GM12878 (cell line): ENCODE measurements around the gene KRTAP12-1. TPM values are rescaled to one million over a fixed set of nuclear protein-coding genes. Genes with fewer than 3 reads are reported as not detected.

Source experiments
- ATAC-seq: fragments of 200-7000 bp; cut with Tn5 transposase; 3 replicates; pipeline ENCODE4 v1.9.1; 2020; ENCODE audit warnings: mild to moderate bottlenecking, moderate library complexity
- BruUV-seq: library from RNA; stranded (reverse); fragments of 400-500 nt; replicated peaks from 2 replicates; lab custom pipeline; 2021; lab: Mats Ljungman, UMichigan
- CTCF ChIA-PET: fragments of 300-600 bp; sonication (Branson Sonifier 250); formaldehyde crosslinking; extraction: SDS; loops from one replicate; lab custom pipeline; 2021; ENCODE audit warnings: inconsistent platforms; lab: Yijun Ruan, JAX
- POLR2A ChIA-PET: fragments of 350-600 bp; formaldehyde crosslinking; extraction: SDS; loops from one replicate; lab custom pipeline; 2021; ENCODE audit warnings: inconsistent platforms; lab: Charles Lee
- RAD21 ChIA-PET: fragments of 300-600 bp; sonication (Branson Sonifier 250); formaldehyde crosslinking; loops from one replicate; lab custom pipeline; 2023; ENCODE audit warnings: antibody characterized with exemption; ENCODE audit not compliant: unreplicated experiment; lab: Charles Lee
- SMC1A ChIA-PET: fragments of 300-600 bp; sonication (Branson Sonifier 250); formaldehyde crosslinking; loops from one replicate; lab custom pipeline; 2023; ENCODE audit not compliant: unreplicated experiment, uncharacterized antibody; lab: Charles Lee
- DNase-seq: peaks from one replicate; pipeline ENCODE4 v3.0.0-alpha.2; 2011; ENCODE audit warnings: low read depth, low spot score
- FAIRE-seq: peaks from 3 replicates; lab custom pipeline; 2011; peaks lifted over from hg19 to GRCh38; lab: Jason Lieb, UNC
- H2AFZ ChIP-seq: 2 replicates; pipeline ENCODE4 v1.6.0; 2011; ENCODE audit warnings: low read depth, low read length, control low read depth; ENCODE audit not compliant: control insufficient read depth
- H3K27ac ChIP-seq: 2 replicates; pipeline ENCODE4 v1.5.1; 2011; ENCODE audit warnings: control low read depth; ENCODE audit not compliant: control insufficient read depth, insufficient read depth
- H3K27me3 ChIP-seq, 2 experiments: replicated peaks in 1 of 2; 2 replicates each; pipeline versions ENCODE4 v1.6.0 to v1.6.1; 2011; ENCODE audit warnings: low read length in 1 of 2; ENCODE audit not compliant: control insufficient read depth in 2 of 2, insufficient read depth in 2 of 2
- H3K36me3 ChIP-seq, 2 experiments: 2 replicates each; pipeline ENCODE4 v1.5.1; 2011; ENCODE audit warnings: low read length in 1 of 2; ENCODE audit not compliant: control insufficient read depth in 2 of 2, insufficient read depth in 2 of 2
- H3K4me1 ChIP-seq: 2 replicates; pipeline ENCODE4 v1.6.1; 2011; ENCODE audit warnings: mild to moderate bottlenecking, low read length, moderate library complexity, mixed read lengths; ENCODE audit not compliant: control insufficient read depth, insufficient read depth
- H3K4me2 ChIP-seq: 2 replicates; pipeline ENCODE4 v1.6.0; 2011; ENCODE audit warnings: control low read depth; ENCODE audit not compliant: control insufficient read depth, insufficient read depth
- H3K4me3 ChIP-seq: fragments of 200-600 bp; sonication (generic); 2 replicates; pipeline ENCODE4 v1.5.1; 2016
- H3K79me2 ChIP-seq: 2 replicates; pipeline ENCODE4 v1.6.0; 2011; ENCODE audit warnings: low read length; ENCODE audit not compliant: control insufficient read depth, insufficient read depth
- H3K9ac ChIP-seq: 2 replicates; pipeline ENCODE4 v1.8.0; 2011; ENCODE audit warnings: low read length, control low read depth, mixed read lengths; ENCODE audit not compliant: control insufficient read depth, insufficient read depth
- H3K9me3 ChIP-seq: replicated peaks from 3 replicates; pipeline ENCODE4 v1.5.1; 2011; ENCODE audit warnings: mild to moderate bottlenecking, low read length; ENCODE audit not compliant: control insufficient read depth, insufficient read depth
- H4K20me1 ChIP-seq: 2 replicates; pipeline ENCODE4 v1.6.0; 2011; ENCODE audit not compliant: control insufficient read depth, insufficient read depth
- ATF2 ChIP-seq: IDR thresholded peaks from 2 replicates; pipeline ENCODE4 v1.6.1; 2012; ENCODE audit warnings: low read length, inconsistent platforms
- CBX5 ChIP-seq: sonication (generic); IDR thresholded peaks from 2 replicates; pipeline ENCODE4 v1.6.1; 2016; ENCODE audit warnings: low read depth, moderate library complexity, mild to moderate bottlenecking, inconsistent platforms
- CHD2 ChIP-seq: IDR thresholded peaks from 2 replicates; pipeline ENCODE4 v1.6.1; 2011; ENCODE audit warnings: low read depth, low read length, improper control_type of control experiment, borderline replicate concordance
- CREB1 ChIP-seq: IDR thresholded peaks from 2 replicates; pipeline ENCODE4 v1.6.1; 2012; ENCODE audit warnings: low read depth, mild to moderate bottlenecking, inconsistent platforms
- ETV6 ChIP-seq, 2 experiments: fragments of 450-650 bp in 1 of 2; IDR thresholded peaks in 1 of 2; conservative IDR thresholded peaks in 1 of 2; 2 replicates each; pipeline ENCODE4 v1.6.1; 2014; ENCODE audit warnings: antibody characterized with exemption in 1 of 2, borderline replicate concordance in 1 of 2, low read depth in 1 of 2, mild to moderate bottlenecking in 1 of 2, moderate library complexity in 1 of 2
- FOXK2 ChIP-seq: fragments of 450-650 bp; IDR thresholded peaks from 2 replicates; pipeline ENCODE4 v1.6.1; 2017; ENCODE audit warnings: mild to moderate bottlenecking, moderate library complexity
- MTA2 ChIP-seq: fragments of 450-650 bp; IDR thresholded peaks from 2 replicates; pipeline ENCODE4 v1.6.1; 2016; ENCODE audit warnings: low read depth, mild to moderate bottlenecking, moderate library complexity
- NFYB ChIP-seq: IDR thresholded peaks from 2 replicates; pipeline ENCODE4 v1.6.1; 2011; ENCODE audit warnings: low read depth, mild to moderate bottlenecking, low read length, improper control_type of control experiment, moderate library complexity; ENCODE audit not compliant: insufficient read depth
- PRDM15 ChIP-seq: fragments of 450-650 bp; formaldehyde crosslinking; IDR thresholded peaks from 2 replicates; pipeline ENCODE4 v1.4.0; 2020; ENCODE audit warnings: mild to moderate bottlenecking, moderate library complexity
- RELB ChIP-seq: fragments of 450-650 bp; IDR thresholded peaks from 2 replicates; pipeline ENCODE4 v1.6.1; 2017; ENCODE audit warnings: low read depth, mild to moderate bottlenecking, moderate library complexity
- RUNX3 ChIP-seq: IDR thresholded peaks from 2 replicates; pipeline ENCODE4 v1.6.1; 2012; ENCODE audit warnings: low read length, inconsistent platforms
- SRF ChIP-seq, 2 experiments: IDR thresholded peaks; 2 replicates each; pipeline ENCODE4 v1.6.1; 2011; ENCODE audit warnings: low read depth in 2 of 2, low read length in 2 of 2, mild to moderate bottlenecking in 1 of 2, moderate library complexity in 1 of 2
- YBX1 ChIP-seq: fragments of 450-650 bp; IDR thresholded peaks from 2 replicates; pipeline ENCODE4 v1.6.1; 2016; ENCODE audit warnings: antibody characterized with exemption
- ZNF217 ChIP-seq: fragments of 450-650 bp; IDR thresholded peaks from 2 replicates; pipeline ENCODE4 v1.6.1; 2017; ENCODE audit warnings: antibody characterized with exemption, mild to moderate bottlenecking
- WGBS: methylation state at CpG from one replicate; pipeline ENCODE4 v1.1.6; 2016; ENCODE audit warnings: low lambda C conversion rate; ENCODE audit not compliant: insufficient replicate concordance, insufficient coverage; ENCODE audit errors: missing lambda C conversion rate; 5-methylcytosine and 5-hydroxymethylcytosine counted together
- in situ Hi-C: fragments of 300-500 bp; cut with MboI; formaldehyde crosslinking; loops from 9 replicates; pipeline ENCODE4 v1.14.3; 2018; ENCODE audit warnings: mixed read lengths
- intact Hi-C: fragments of 100-400 bp; cut with micrococcal nuclease; formaldehyde crosslinking; loops from one replicate; pipeline ENCODE4 v1.14.2; 2022; ENCODE audit not compliant: unreplicated experiment
- polyA plus RNA-seq, 11 experiments: library from polyadenylated mRNA; depleted of rRNA in 4 of 11; unstranded in 6 of 11; stranded (reverse) in 5 of 11; fragments of >200 nt; fragmentation: Nextera tagmentation in 4 of 11; fragmentation: Illumina TruSeq in 1 of 11; extraction: Ambion mirVana in 4 of 11; extraction: Trizol in 1 of 11; gene quantifications; 1 replicate in 1 of 11; 2 replicates in 10 of 11; pipeline versions ENCODE4 v1.2.1 to v1.2.3, GENCODE V29; 2011 to 2016; ENCODE audit warnings: inconsistent platforms in 2 of 11, missing spikeins in 2 of 11, low read depth in 1 of 11
- total RNA-seq, 4 experiments: library from RNA; depleted of rRNA in 3 of 4; stranded (reverse); fragments of >200 nt in 3 of 4; fragmentation: Illumina TruSeq in 1 of 4; extraction: Trizol in 1 of 4; gene quantifications; 2 replicates each; pipeline versions ENCODE4 v1.2.1 to v1.2.3, GENCODE V29; 2013 to 2021
- TF ChIP-seq, protein P1 (sequence below): fragments of 450-650 bp; IDR thresholded peaks from 2 replicates; pipeline ENCODE4 v1.6.1; 2017; ENCODE audit warnings: borderline replicate concordance

The KRTAP12-1 gene
- total and polyA plus RNA-seq, 10 of the 15 experiments (the other 5 are each of a cell fraction or from before 2014, with no cell fraction given) = not detected

DNA sequence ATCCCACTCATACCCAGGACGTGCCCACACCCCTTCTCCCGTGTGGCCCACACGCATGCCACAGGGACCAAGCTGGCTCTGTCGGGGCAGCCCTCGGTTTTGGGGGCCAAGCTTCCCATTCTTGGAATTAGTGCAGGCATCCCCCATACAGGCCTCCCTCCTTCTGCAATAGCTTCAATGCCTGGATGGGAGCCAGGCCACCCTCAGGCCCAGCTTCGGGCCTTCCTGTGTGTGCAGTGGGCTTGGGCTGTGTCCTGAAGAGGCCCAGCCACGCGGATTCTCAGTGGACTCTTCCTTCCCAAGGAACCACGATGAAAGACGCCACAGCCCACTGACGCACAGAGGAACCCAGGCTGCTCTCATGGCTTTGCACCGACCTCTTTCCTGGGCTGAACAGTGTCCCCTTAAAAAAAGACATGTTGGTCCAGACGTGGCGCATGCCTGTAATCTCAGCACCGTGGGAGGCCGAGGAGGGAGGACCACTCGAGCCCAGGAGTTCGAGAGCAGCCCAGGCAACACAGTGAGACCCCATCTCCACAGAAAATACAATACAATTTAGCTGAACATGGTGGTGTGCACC is 32.4 kb downstream of the KRTAP12-1 start:
- Histone ChIP-seq H3K27ac (no peak overlapping the region), H3K27me3 (no peaks in the 10 kb centered on the region), H3K4me1 (no peaks in the 10 kb centered on the region), H2AFZ (no peak overlapping the region), H3K9ac (no peak overlapping the region), H4K20me1 (no peaks in the 10 kb centered on the region), H3K4me2 (no peak overlapping the region), H3K79me2 (no peaks in the 10 kb centered on the region), H3K9me3 (no peaks in the 10 kb centered on the region; the same call in 2 of the 3 replicates), H3K4me3 (no peak overlapping the region), H3K36me3 (no peaks in the 10 kb centered on the region)
- RAD21 ChIA-PET = no interaction called here
- FAIRE-seq (no peak), DNase-seq (no peak), ATAC-seq (no peak)
- WGBS = 36% methylated on average over 18 of the region's 18 CpGs
- SMC1A ChIA-PET = no interaction called here
- intact Hi-C loops = no loop called here
- CTCF ChIA-PET = no interaction called here
- BruUV-seq = no TSS peak
- in situ Hi-C loops = no loop called here
- POLR2A ChIA-PET = interaction anchor here (0.7 kb wide), 1 partner anchor 1294 kb away, joined by 3 read pairs; no protein-coding TSS in a partner anchor
- TF ChIP-seq PRDM15 (CRISPR knock-in tag) = no peak
- TF ChIP-seq CBX5 = no peak
- no peak for TF ChIP-seq MTA2
- no peak for TF ChIP-seq CREB1
- no peak for TF ChIP-seq ZNF217
- TF ChIP-seq ATF2 = no peak
- no peak for TF ChIP-seq FOXK2
- TF ChIP-seq CHD2 = no peak
- no peak for TF ChIP-seq ETV6 (conservative IDR thresholded peaks at IDR 0.05 in 1 of 2, IDR thresholded peaks at IDR 0.05 in 1 of 2; ENCODE audit: borderline replicate concordance in 1 of 2, low read depth in 1 of 2)
- TF ChIP-seq YBX1 = no peak
- no peak for TF ChIP-seq RELB
- TF ChIP-seq, protein P1, sequence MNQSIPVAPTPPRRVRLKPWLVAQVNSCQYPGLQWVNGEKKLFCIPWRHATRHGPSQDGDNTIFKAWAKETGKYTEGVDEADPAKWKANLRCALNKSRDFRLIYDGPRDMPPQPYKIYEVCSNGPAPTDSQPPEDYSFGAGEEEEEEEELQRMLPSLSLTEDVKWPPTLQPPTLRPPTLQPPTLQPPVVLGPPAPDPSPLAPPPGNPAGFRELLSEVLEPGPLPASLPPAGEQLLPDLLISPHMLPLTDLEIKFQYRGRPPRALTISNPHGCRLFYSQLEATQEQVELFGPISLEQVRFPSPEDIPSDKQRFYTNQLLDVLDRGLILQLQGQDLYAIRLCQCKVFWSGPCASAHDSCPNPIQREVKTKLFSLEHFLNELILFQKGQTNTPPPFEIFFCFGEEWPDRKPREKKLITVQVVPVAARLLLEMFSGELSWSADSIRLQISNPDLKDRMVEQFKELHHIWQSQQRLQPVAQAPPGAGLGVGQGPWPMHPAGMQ = no peak
- no peak for TF ChIP-seq RUNX3
- no peak for TF ChIP-seq SRF (IDR thresholded peaks at IDR 0.05; ENCODE audit: low read depth in 2 of 2, low read length in 2 of 2)
- no peak for TF ChIP-seq NFYB
